Astrocyte (in vitro differentiated cells and primary cell): Measurements from ENCODE around the gene SH3BP1. TPM values are rescaled to one million over a fixed set of nuclear protein-coding genes. Genes with fewer than 3 reads are reported as not detected.

ENCODE experiments used
- DNase-seq: peaks from one replicate; pipeline ENCODE4 v3.0.0-alpha.2; 2010; ENCODE audit warnings: low read depth
- FAIRE-seq: peaks from 2 replicates; lab custom pipeline; 2011; peaks lifted over from hg19 to GRCh38; lab: Jason Lieb, UNC
- H2AFZ ChIP-seq: 2 replicates; pipeline ENCODE4 v1.6.0; 2012; ENCODE audit warnings: low read depth, low read length, inconsistent platforms
- H3K27ac ChIP-seq: 2 replicates; pipeline ENCODE4 v1.5.1; 2011; ENCODE audit warnings: low read depth, low read length, inconsistent platforms
- H3K27me3 ChIP-seq: 2 replicates; pipeline ENCODE4 v1.6.0; 2011; ENCODE audit warnings: low read length, inconsistent platforms; ENCODE audit not compliant: insufficient read depth
- H3K36me3 ChIP-seq: 2 replicates; pipeline ENCODE4 v1.5.1; 2011; ENCODE audit warnings: low read length, inconsistent platforms; ENCODE audit not compliant: insufficient read depth
- H3K4me1 ChIP-seq: 2 replicates; pipeline ENCODE4 v1.5.1; 2011; ENCODE audit warnings: low read length, inconsistent platforms; ENCODE audit not compliant: insufficient read depth
- H3K4me2 ChIP-seq: 2 replicates; pipeline ENCODE4 v1.6.0; 2012; ENCODE audit warnings: low read length, inconsistent platforms
- H3K4me3 ChIP-seq: 2 replicates; pipeline ENCODE4 v1.5.1; 2011; ENCODE audit warnings: low read depth, mild to moderate bottlenecking, low read length, inconsistent platforms; ENCODE audit not compliant: insufficient read depth
- H3K79me2 ChIP-seq: 2 replicates; pipeline ENCODE4 v1.6.0; 2012; ENCODE audit warnings: mild to moderate bottlenecking, low read length, inconsistent platforms; ENCODE audit not compliant: insufficient read depth
- H3K9ac ChIP-seq: 2 replicates; pipeline ENCODE4 v1.6.0; 2012; ENCODE audit warnings: mild to moderate bottlenecking, low read length, inconsistent platforms
- H3K9me3 ChIP-seq: 2 replicates; pipeline ENCODE4 v1.5.1; 2012; ENCODE audit warnings: low read depth, mild to moderate bottlenecking, low read length, inconsistent platforms; ENCODE audit not compliant: insufficient read depth
- H4K20me1 ChIP-seq: 2 replicates; pipeline ENCODE4 v1.6.0; 2012; ENCODE audit warnings: low read length, inconsistent platforms; ENCODE audit not compliant: insufficient read depth
- H3K27ac Mint-ChIP-seq: one replicate; pipeline ENCODE4 v1.8.0; 2021; ENCODE audit warnings: mild to moderate bottlenecking, mixed read lengths; ENCODE audit not compliant: unreplicated experiment
- H3K27me3 Mint-ChIP-seq: one replicate; pipeline ENCODE4 v1.8.0; 2021; ENCODE audit warnings: low read depth, mixed read lengths; ENCODE audit not compliant: unreplicated experiment
- H3K36me3 Mint-ChIP-seq: one replicate; pipeline ENCODE4 v1.8.0; 2021; ENCODE audit warnings: low read depth, mixed read lengths; ENCODE audit not compliant: unreplicated experiment
- H3K4me1 Mint-ChIP-seq: one replicate; pipeline ENCODE4 v1.8.0; 2021; ENCODE audit warnings: low read depth, mixed read lengths; ENCODE audit not compliant: unreplicated experiment
- H3K4me3 Mint-ChIP-seq: one replicate; pipeline ENCODE4 v1.8.0; 2021; ENCODE audit warnings: mild to moderate bottlenecking, moderate library complexity, mixed read lengths; ENCODE audit not compliant: unreplicated experiment
- H3K9me3 Mint-ChIP-seq: one replicate; pipeline ENCODE4 v1.8.0; 2021; ENCODE audit warnings: mild to moderate bottlenecking, mixed read lengths; ENCODE audit not compliant: unreplicated experiment
- CTCF ChIP-seq: IDR thresholded peaks from 2 replicates; pipeline ENCODE4 v1.5.1; 2011; ENCODE audit warnings: low read depth, mild to moderate bottlenecking, inconsistent platforms, low read length, moderate library complexity; ENCODE audit not compliant: insufficient read depth
- EZH2 ChIP-seq: IDR thresholded peaks from 2 replicates; pipeline ENCODE4 v1.6.1; 2012; ENCODE audit warnings: mild to moderate bottlenecking, low read length, inconsistent platforms; ENCODE audit not compliant: insufficient read depth
- total RNA-seq: library from RNA; stranded (reverse); gene quantifications from 2 replicates; pipeline ENCODE4 v1.2.1, GENCODE V29; 2021

SH3BP1 gene
- total RNA-seq, 1 donor from 2014 or later, result 26.5 TPM

DNA sequence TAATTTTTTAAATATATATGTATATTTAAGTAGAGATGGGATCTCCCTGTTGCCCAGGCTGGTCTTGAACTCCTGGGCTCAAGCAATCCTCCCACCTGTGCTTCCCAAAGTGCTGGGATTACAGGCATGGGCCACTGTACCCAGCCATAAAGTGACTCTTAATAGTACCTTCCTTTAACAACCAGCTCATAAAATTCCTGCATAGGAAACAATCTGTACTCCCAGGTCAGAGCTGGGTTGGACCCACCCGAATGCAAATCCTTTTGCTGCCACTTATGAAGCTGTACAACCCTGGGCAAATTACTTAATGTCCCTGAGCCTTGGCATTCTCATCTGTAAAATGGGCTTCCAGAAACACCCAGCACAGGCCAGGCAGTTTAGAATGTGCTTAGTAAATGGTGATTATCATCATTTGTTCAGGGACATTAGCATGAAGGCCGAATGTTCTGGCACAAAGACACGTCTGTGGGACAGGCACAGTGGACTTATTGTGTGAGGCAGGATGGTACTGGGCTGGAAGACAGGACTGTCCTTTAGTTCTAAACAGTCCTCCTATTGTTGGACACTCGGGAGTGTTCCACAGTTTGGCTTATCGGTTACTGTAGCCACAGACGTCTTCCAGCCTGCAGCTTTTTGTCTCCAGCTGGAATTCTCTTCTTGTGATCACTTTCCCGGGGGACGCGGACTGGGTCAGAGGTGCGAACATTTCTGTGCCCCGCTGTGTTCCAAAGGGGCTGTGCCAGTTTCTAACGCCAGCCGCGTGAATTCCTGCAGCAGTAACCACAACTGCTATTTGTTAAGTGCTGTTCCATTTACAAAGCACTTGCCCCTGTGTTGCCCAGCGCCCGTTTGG, 25.0 kb downstream of the SH3BP1 start:
- Histone ChIP-seq H3K79me2 (peaks cover 65% of the 10 kb centered on the region), H2AFZ (no peak overlapping the region), H4K20me1 (peaks cover 44% of the 10 kb centered on the region), H3K9ac (no peak overlapping the region), H3K4me3 (no peak overlapping the region), H3K4me1 (peaks cover 20% of the 10 kb centered on the region), H3K36me3 (no peaks in the 10 kb centered on the region), H3K27me3 (no peaks in the 10 kb centered on the region), H3K9me3 (no peaks in the 10 kb centered on the region), H3K4me2 (no peak overlapping the region), H3K27ac (no peak overlapping the region)
- Mint-ChIP-seq H3K4me1 (peaks cover 16% of the 10 kb centered on the region), H3K27me3 (no peaks in the 10 kb centered on the region), H3K9me3 (no peaks in the 10 kb centered on the region), H3K27ac (no peak overlapping the region), H3K36me3 (peaks cover 2% of the 10 kb centered on the region), H3K4me3 (no peak overlapping the region)
- TF ChIP-seq EZH2, result no peak
- FAIRE-seq (no peak), DNase-seq (no peak)

GRCh38 chr22:37665487-37665886, 26.0 kb downstream of the SH3BP1 start:
- H3K36me3 Mint-ChIP-seq, result peaks cover 2% of the 10 kb centered on the region
- H3K4me2 ChIP-seq, result no peak overlapping the region
- H2AFZ ChIP-seq, result no peak overlapping the region
- H3K27ac ChIP-seq, result no peak overlapping the region
- DNase-seq, result no peak
- no peak for FAIRE-seq
- no peak overlapping the region for H3K27ac Mint-ChIP-seq
- no peaks in the 10 kb centered on the region for H3K27me3 Mint-ChIP-seq
- peaks cover 9% of the 10 kb centered on the region for H3K4me1 Mint-ChIP-seq
- no peaks in the 10 kb centered on the region for H3K27me3 ChIP-seq
- no peak overlapping the region for H3K4me3 ChIP-seq
- no peaks in the 10 kb centered on the region for H3K36me3 ChIP-seq
- TF ChIP-seq CTCF (no peak), EZH2 (no peak)
- H3K9me3 ChIP-seq, result no peaks in the 10 kb centered on the region
- no peak overlapping the region for H3K9ac ChIP-seq
- no peaks in the 10 kb centered on the region for H3K9me3 Mint-ChIP-seq
- no peak overlapping the region for H3K4me3 Mint-ChIP-seq
- H3K4me1 ChIP-seq, result peaks cover 12% of the 10 kb centered on the region
- H4K20me1 ChIP-seq, result peaks cover 34% of the 10 kb centered on the region
- H3K79me2 ChIP-seq, result peaks cover 55% of the 10 kb centered on the region

DNA sequence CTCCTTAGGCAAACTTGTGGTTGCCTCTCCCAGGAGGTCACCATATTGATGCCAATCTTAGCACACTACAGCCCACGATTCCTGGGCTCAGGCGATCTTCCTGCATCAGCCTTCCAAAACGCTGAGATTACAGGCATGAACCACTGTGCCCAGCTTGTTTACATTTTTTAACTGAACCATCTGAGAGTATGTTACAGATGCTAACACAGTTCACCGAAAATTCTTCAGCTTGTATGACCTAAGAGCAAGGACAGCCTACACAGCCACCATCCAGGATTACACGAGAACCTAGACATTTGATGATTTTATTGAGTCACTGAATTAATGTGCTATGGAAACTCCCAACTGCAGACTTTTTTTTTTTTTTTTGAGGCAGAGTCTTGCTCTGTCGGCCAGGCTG, 30.1 kb downstream of the SH3BP1 start:
- no peaks in the 10 kb centered on the region for H3K36me3 ChIP-seq
- H3K27ac ChIP-seq, result no peak overlapping the region
- H3K9ac ChIP-seq, result no peak overlapping the region
- no peak overlapping the region for H3K27ac Mint-ChIP-seq
- H2AFZ ChIP-seq, result no peak overlapping the region
- H3K4me2 ChIP-seq, result no peak overlapping the region
- peak; percentile 66 for DNase-seq
- H3K9me3 ChIP-seq, result no peaks in the 10 kb centered on the region
- peaks cover 20% of the 10 kb centered on the region for H3K79me2 ChIP-seq
- no peak overlapping the region for H3K4me3 ChIP-seq
- H3K27me3 ChIP-seq, result no peaks in the 10 kb centered on the region
- peaks cover 2% of the 10 kb centered on the region for H3K36me3 Mint-ChIP-seq
- TF ChIP-seq EZH2, result no peak
- TF ChIP-seq CTCF, result no peak
- no peaks in the 10 kb centered on the region for H3K9me3 Mint-ChIP-seq
- H3K4me1 ChIP-seq, result peaks cover under 1% of the 10 kb centered on the region
- peaks cover 5% of the 10 kb centered on the region for H3K4me1 Mint-ChIP-seq
- FAIRE-seq, result peak; percentile 5
- no peaks in the 10 kb centered on the region for H3K27me3 Mint-ChIP-seq
- H3K4me3 Mint-ChIP-seq, result no peak overlapping the region
- peaks cover 7% of the 10 kb centered on the region for H4K20me1 ChIP-seq
